H9 (cell line): Measurements from ENCODE around the gene ELF5. TPM values are rescaled to one million over a fixed set of nuclear protein-coding genes. Genes with fewer than 3 reads are reported as not detected.

ENCODE experiments used
- DNase-seq: peaks from one replicate; pipeline ENCODE4 v3.0.0-alpha.2; 2017
- H2AFZ ChIP-seq: one replicate; pipeline ENCODE4 v1.6.1; 2013; ENCODE audit warnings: mild to moderate bottlenecking, low read length, control low read depth, moderate library complexity
- H2AK5ac ChIP-seq: 2 replicates; pipeline ENCODE4 v1.6.1; 2013; ENCODE audit warnings: low read length, control low read depth, mixed read lengths; ENCODE audit not compliant: insufficient read length
- H2BK120ac ChIP-seq: one replicate; pipeline ENCODE4 v1.6.1; 2013; ENCODE audit warnings: low read depth, mild to moderate bottlenecking, low read length, control low read depth, inconsistent platforms; ENCODE audit not compliant: poor library complexity, severe bottlenecking
- H2BK12ac ChIP-seq: 2 replicates; pipeline ENCODE4 v1.6.1; 2013; ENCODE audit warnings: low read length, control low read depth, mixed read lengths, low read depth; ENCODE audit not compliant: insufficient read length
- H2BK15ac ChIP-seq: 2 replicates; pipeline ENCODE4 v1.6.1; 2013; ENCODE audit warnings: low read depth, low read length, control low read depth
- H2BK20ac ChIP-seq: one replicate; pipeline ENCODE4 v1.6.1; 2013; ENCODE audit warnings: low read depth, mild to moderate bottlenecking, low read length, control low read depth, inconsistent platforms; ENCODE audit not compliant: poor library complexity, severe bottlenecking
- H2BK5ac ChIP-seq: 2 replicates; pipeline ENCODE4 v1.6.1; 2013; ENCODE audit warnings: low read length, control low read depth, mixed read lengths; ENCODE audit not compliant: insufficient read length
- H3K14ac ChIP-seq: 2 replicates; pipeline ENCODE4 v1.6.1; 2013; ENCODE audit warnings: low read length, control low read depth; ENCODE audit not compliant: insufficient read depth
- H3K18ac ChIP-seq: 2 replicates; pipeline ENCODE4 v1.6.1; 2013; ENCODE audit warnings: low read depth, mild to moderate bottlenecking, mixed read lengths, low read length, control low read depth; ENCODE audit not compliant: insufficient read length
- H3K23ac ChIP-seq: 2 replicates; pipeline ENCODE4 v1.6.1; 2013; ENCODE audit warnings: low read length, control low read depth, mixed read lengths, low read depth; ENCODE audit not compliant: insufficient read length
- H3K23me2 ChIP-seq: 2 replicates; pipeline ENCODE4 v1.6.1; 2013; ENCODE audit warnings: low read depth, mild to moderate bottlenecking, mixed read lengths, low read length, control low read depth; ENCODE audit not compliant: insufficient read length, poor library complexity, severe bottlenecking
- H3K27ac ChIP-seq: 2 replicates; pipeline ENCODE4 v1.5.1; 2013; ENCODE audit warnings: low read length, control low read depth, mixed read lengths, low read depth; ENCODE audit not compliant: insufficient read length
- H3K27me3 ChIP-seq: 2 replicates; pipeline ENCODE4 v1.6.1; 2013; ENCODE audit warnings: low read length, control low read depth, inconsistent platforms; ENCODE audit not compliant: insufficient read depth
- H3K4ac ChIP-seq: 2 replicates; pipeline ENCODE4 v1.6.1; 2013; ENCODE audit warnings: low read depth, mild to moderate bottlenecking, control low read depth, inconsistent platforms, low read length, moderate library complexity
- H3K4me1 ChIP-seq: 2 replicates; pipeline ENCODE4 v1.6.1; 2013; ENCODE audit warnings: low read length, control low read depth, inconsistent platforms; ENCODE audit not compliant: insufficient read depth
- H3K4me2 ChIP-seq: 2 replicates; pipeline ENCODE4 v1.6.1; 2013; ENCODE audit warnings: low read length, control low read depth, mixed read lengths; ENCODE audit not compliant: insufficient read length, insufficient read depth
- H3K56ac ChIP-seq: 2 replicates; pipeline ENCODE4 v1.6.1; 2013; ENCODE audit warnings: low read depth, mild to moderate bottlenecking, mixed read lengths, low read length, control low read depth; ENCODE audit not compliant: insufficient read length
- H3K79me1 ChIP-seq: 2 replicates; pipeline ENCODE4 v1.6.1; 2013; ENCODE audit warnings: low read depth, mild to moderate bottlenecking, moderate library complexity, low read length, control low read depth, inconsistent platforms; ENCODE audit not compliant: insufficient read depth, poor library complexity, severe bottlenecking
- H3K79me2 ChIP-seq: 2 replicates; pipeline ENCODE4 v1.6.1; 2013; ENCODE audit warnings: low read length, control low read depth, inconsistent platforms; ENCODE audit not compliant: insufficient read depth
- H3K9ac ChIP-seq: 2 replicates; pipeline ENCODE4 v1.6.1; 2013; ENCODE audit warnings: low read length, control low read depth, mixed read lengths; ENCODE audit not compliant: insufficient read length; ENCODE audit errors: extremely low read depth
- H3K9me3 ChIP-seq: one replicate; pipeline ENCODE4 v1.6.1; 2013; ENCODE audit warnings: low read depth, low read length, inconsistent platforms; ENCODE audit not compliant: control insufficient read depth
- H3T11ph ChIP-seq: one replicate; pipeline ENCODE4 v1.6.1; 2013; ENCODE audit warnings: mild to moderate bottlenecking, low read length, control low read depth, inconsistent platforms
- H4K20me1 ChIP-seq: one replicate; pipeline ENCODE4 v1.6.1; 2013; ENCODE audit not compliant: control insufficient read depth, insufficient read length, insufficient read depth
- H4K5ac ChIP-seq: 2 replicates; pipeline ENCODE4 v1.6.1; 2013; ENCODE audit warnings: low read depth, mild to moderate bottlenecking, mixed read lengths, low read length, control low read depth; ENCODE audit not compliant: insufficient read length
- H4K8ac ChIP-seq: replicated peaks from 2 replicates; pipeline ENCODE4 v1.6.1; 2013; ENCODE audit warnings: low read length, control low read depth, mixed read lengths, low read depth; ENCODE audit not compliant: insufficient read length
- H4K91ac ChIP-seq: 2 replicates; pipeline ENCODE4 v1.6.1; 2013; ENCODE audit warnings: low read depth, mild to moderate bottlenecking, moderate library complexity, mixed read lengths, low read length, control low read depth; ENCODE audit not compliant: insufficient read length
- H3K27ac Mint-ChIP-seq, 3 experiments: 2 replicates in 2 of 3; 3 replicates in 1 of 3; pipeline ENCODE4 v1.8.0; 2020 to 2021; ENCODE audit warnings: mixed read lengths in 3 of 3, mild to moderate bottlenecking in 1 of 3, moderate library complexity in 1 of 3
- H3K27me3 Mint-ChIP-seq: 2 replicates; pipeline ENCODE4 v1.8.0; 2021; ENCODE audit warnings: low read depth, mild to moderate bottlenecking, moderate library complexity, mixed read lengths
- H3K36me3 Mint-ChIP-seq, 3 experiments: 2 replicates in 2 of 3; 3 replicates in 1 of 3; pipeline ENCODE4 v1.8.0; 2020 to 2021; ENCODE audit warnings: low read depth in 3 of 3, mixed read lengths in 3 of 3; ENCODE audit not compliant: insufficient read depth in 1 of 3
- H3K4me1 Mint-ChIP-seq, 2 experiments: 2 replicates each; pipeline ENCODE4 v1.8.0; 2020; ENCODE audit warnings: mixed read lengths in 2 of 2
- H3K4me3 Mint-ChIP-seq, 2 experiments: 2 replicates in 1 of 2; 3 replicates in 1 of 2; pipeline ENCODE4 v1.8.0; 2020 to 2021; ENCODE audit warnings: mild to moderate bottlenecking in 2 of 2, mixed read lengths in 2 of 2, moderate library complexity in 1 of 2
- H3K9me3 Mint-ChIP-seq, 2 experiments: 2 replicates in 1 of 2; 3 replicates in 1 of 2; pipeline ENCODE4 v1.8.0; 2020; ENCODE audit warnings: mild to moderate bottlenecking in 2 of 2, mixed read lengths in 2 of 2, moderate library complexity in 1 of 2
- CTCF ChIP-seq: fragments of 200-600 bp; sonication (generic); conservative IDR thresholded peaks from 3 replicates; pipeline ENCODE4 v1.8.0; 2021; ENCODE audit warnings: antibody characterized with exemption, mild to moderate bottlenecking
- WGBS: extraction: QIAGEN DNeasy Blood & Tissue Kit; methylation state at CpG from one replicate; pipeline ENCODE4 v1.1.7; 2013; ENCODE audit warnings: missing lambda C conversion rate, low lambda C conversion rate, mixed read lengths; ENCODE audit not compliant: insufficient read length; ENCODE audit errors: extremely low coverage; 5-methylcytosine and 5-hydroxymethylcytosine counted together
- total RNA-seq: library from RNA; stranded (reverse); gene quantifications from 2 replicates; pipeline ENCODE4 v1.2.1, GENCODE V29; 2021

The ELF5 gene
- total RNA-seq, 1 experiment from 2014 or later = not detected

- Histone ChIP-seq H2AFZ (no peak overlapping the region), H4K8ac (no peak overlapping the region), H4K20me1 (no peaks in the 10 kb centered on the region), H2BK15ac (no peak overlapping the region), H2BK120ac (no peak overlapping the region), H2AK5ac (no peak overlapping the region), H3K56ac (no peak overlapping the region), H3K23me2 (no peaks in the 10 kb centered on the region), H4K91ac (no peak overlapping the region), H3K9ac (no peak overlapping the region), H3K27ac (no peak overlapping the region), H4K5ac (no peak overlapping the region), H3K9me3 (no peaks in the 10 kb centered on the region), H3K18ac (no peak overlapping the region), H3K79me2 (no peaks in the 10 kb centered on the region), H3K23ac (no peak overlapping the region), H3K4me1 (no peaks in the 10 kb centered on the region), H2BK5ac (no peak overlapping the region), H3K14ac (no peak overlapping the region), H3K79me1 (no peaks in the 10 kb centered on the region), H3K27me3 (no peaks in the 10 kb centered on the region), H2BK12ac (no peak overlapping the region), H2BK20ac (no peak overlapping the region), H3K4ac (no peak overlapping the region), H3T11ph (no peak overlapping the region), H3K4me2 (no peak overlapping the region)
- no peak overlapping the region for H3K27ac Mint-ChIP-seq
- H3K27me3 Mint-ChIP-seq = peaks cover 1% of the 10 kb centered on the region
- no peaks in the 10 kb centered on the region for H3K4me1 Mint-ChIP-seq
- peaks cover 0 to under 1% (median 0%) of the 10 kb centered on the region in 3 experiments; a peak in 2 of 7 replicates for H3K36me3 Mint-ChIP-seq
- no peak for DNase-seq
- WGBS = no CpG with 5 or more reads among the region's 1 CpG
- no peak for TF ChIP-seq CTCF
- no peak overlapping the region for H3K4me3 Mint-ChIP-seq
- H3K9me3 Mint-ChIP-seq = peaks cover 0 to 1% of the 10 kb centered on the region in 2 experiments; a peak in 3 of 5 replicates
Measured at GRCh38 chr11:34529643-34530042, 16.0 kb upstream of the ELF5 start.
